Gastroesophageal sphincter (tissue), 4 donors: Measurements from ENCODE around the gene GRK1. TPM values are rescaled to one million over a fixed set of nuclear protein-coding genes. Genes with fewer than 3 reads are reported as not detected.

Source experiments
- ATAC-seq: fragments of 150-250 bp; one replicate; pipeline ENCODE4 v1.9.1; 2016; ENCODE audit warnings: mild to moderate bottlenecking, moderate library complexity
- H3K27ac ChIP-seq, 4 donors: fragments of 200-600 bp; sonication (generic) in 3 of 4; 1 replicate in 3 of 4; 2 replicates in 1 of 4; pipeline ENCODE4 v1.5.1; 2016 to 2019
- H3K27me3 ChIP-seq: fragments of 200-600 bp; sonication (generic); one replicate; pipeline ENCODE4 v1.5.1; 2019
- H3K36me3 ChIP-seq, 2 donors: fragments of 200-600 bp; sonication (generic); one replicate each; pipeline ENCODE4 v1.5.1; 2019; ENCODE audit warnings: control low read depth in 1 of 2
- H3K4me1 ChIP-seq, 3 donors: fragments of 200-600 bp; sonication (generic); 1 replicate in 2 of 3; 2 replicates in 1 of 3; pipeline ENCODE4 v1.5.1; 2016 to 2019; ENCODE audit warnings: control low read depth in 2 of 3
- H3K4me3 ChIP-seq, 2 donors: fragments of 200-600 bp; sonication (generic); one replicate each; pipeline ENCODE4 v1.5.1; 2019; ENCODE audit warnings: mild to moderate bottlenecking in 1 of 2, moderate library complexity in 1 of 2
- H3K9me3 ChIP-seq, 3 donors: fragments of 200-600 bp; sonication (generic); one replicate each; pipeline ENCODE4 v1.5.1; 2017 to 2019; ENCODE audit warnings: control low read depth in 2 of 3
- EP300 ChIP-seq: sonication (generic); formaldehyde crosslinking; IDR thresholded peaks from one replicate; pipeline ENCODE4 v1.6.1; 2017; ENCODE audit warnings: antibody characterized with exemption, mild to moderate bottlenecking
- POLR2A ChIP-seq, 2 donors: fragments of 450-650 bp; IDR thresholded peaks; one replicate each; pipeline ENCODE4 v1.6.1; 2017; ENCODE audit warnings: antibody characterized with exemption in 2 of 2, mild to moderate bottlenecking in 2 of 2, moderate library complexity in 1 of 2
- POLR2AphosphoS5 ChIP-seq: sonication (generic); formaldehyde crosslinking; IDR thresholded peaks from one replicate; pipeline ENCODE4 v1.6.1; 2017; ENCODE audit warnings: antibody characterized with exemption
- WGBS, 2 donors: methylation state at CpG; one replicate each; pipeline ENCODE4 v1.1.5; 2018; ENCODE audit warnings: low coverage in 1 of 2; 5-methylcytosine and 5-hydroxymethylcytosine counted together
- total RNA-seq, 4 donors: library from RNA; depleted of rRNA; stranded (reverse); fragments of >200 nt; gene quantifications; one replicate each; pipeline ENCODE4 v1.1.0, GENCODE V29; 2016
- TF ChIP-seq, protein P1 (sequence below), 4 experiments: fragments of 200-600 bp in 2 of 4; fragments of 450-650 bp in 2 of 4; sonication (generic) in 1 of 4; IDR thresholded peaks; one replicate each; pipeline ENCODE4 v1.5.1; 2017 to 2019; ENCODE audit warnings: antibody characterized with exemption in 4 of 4, mild to moderate bottlenecking in 2 of 4, moderate library complexity in 2 of 4

Gene GRK1
- total RNA-seq, 4 donors from 2014 or later = 0.15 TPM; not detected in 3

DNA sequence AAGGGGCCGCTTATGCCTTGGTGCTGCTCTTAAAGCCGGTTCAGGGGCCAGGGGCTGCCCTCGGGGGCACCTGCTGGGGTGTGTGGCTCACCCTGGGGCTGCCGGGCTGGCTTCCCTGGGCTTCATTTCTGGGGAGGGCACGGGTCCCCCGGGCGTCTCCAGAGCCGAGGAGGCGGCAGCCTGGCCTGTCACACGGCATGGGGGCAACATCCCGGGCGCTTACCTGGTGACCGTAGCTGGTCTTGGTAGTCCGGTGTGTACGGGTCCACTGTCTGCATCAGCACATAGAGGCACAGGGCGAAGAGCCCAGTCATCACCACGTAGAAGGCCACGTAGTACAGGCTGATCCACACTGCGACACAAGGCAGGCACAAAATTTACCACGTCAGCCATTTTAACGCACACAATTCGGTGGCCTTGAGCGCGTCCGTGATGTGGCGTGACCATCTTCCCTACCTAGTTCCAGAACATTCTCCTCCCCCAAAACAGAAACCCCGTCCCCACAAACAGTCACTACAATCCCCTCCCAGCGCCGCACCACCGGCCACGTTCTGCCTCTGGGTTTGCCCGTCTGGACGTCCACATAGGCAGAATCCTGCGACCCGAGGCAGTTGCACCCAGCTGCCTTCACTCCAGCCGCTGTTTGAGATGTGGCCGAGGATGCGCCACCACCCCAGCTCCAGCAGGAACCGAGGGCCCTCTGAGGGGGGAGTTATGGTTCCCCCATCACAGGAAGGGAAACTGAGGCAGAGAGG, 12.3 kb upstream of the GRK1 start:
- H3K27ac ChIP-seq = no peak overlapping the region
- no peak overlapping the region for H3K4me3 ChIP-seq
- H3K36me3 ChIP-seq = no peaks in the 10 kb centered on the region
- H3K27me3 ChIP-seq = no peaks in the 10 kb centered on the region
- WGBS, 2 donors = 67 to 91% methylated on average over 4 to 16 of the region's 39 CpGs
- H3K4me1 ChIP-seq = peaks cover 0 to 20% (median 0%) of the 10 kb centered on the region in 3 donors
- no peak for ATAC-seq
- TF ChIP-seq POLR2AphosphoS5 (no peak), EP300 (no peak), POLR2A (IDR thresholded peaks at IDR 0.05) (no peak)
- TF ChIP-seq, protein P1, sequence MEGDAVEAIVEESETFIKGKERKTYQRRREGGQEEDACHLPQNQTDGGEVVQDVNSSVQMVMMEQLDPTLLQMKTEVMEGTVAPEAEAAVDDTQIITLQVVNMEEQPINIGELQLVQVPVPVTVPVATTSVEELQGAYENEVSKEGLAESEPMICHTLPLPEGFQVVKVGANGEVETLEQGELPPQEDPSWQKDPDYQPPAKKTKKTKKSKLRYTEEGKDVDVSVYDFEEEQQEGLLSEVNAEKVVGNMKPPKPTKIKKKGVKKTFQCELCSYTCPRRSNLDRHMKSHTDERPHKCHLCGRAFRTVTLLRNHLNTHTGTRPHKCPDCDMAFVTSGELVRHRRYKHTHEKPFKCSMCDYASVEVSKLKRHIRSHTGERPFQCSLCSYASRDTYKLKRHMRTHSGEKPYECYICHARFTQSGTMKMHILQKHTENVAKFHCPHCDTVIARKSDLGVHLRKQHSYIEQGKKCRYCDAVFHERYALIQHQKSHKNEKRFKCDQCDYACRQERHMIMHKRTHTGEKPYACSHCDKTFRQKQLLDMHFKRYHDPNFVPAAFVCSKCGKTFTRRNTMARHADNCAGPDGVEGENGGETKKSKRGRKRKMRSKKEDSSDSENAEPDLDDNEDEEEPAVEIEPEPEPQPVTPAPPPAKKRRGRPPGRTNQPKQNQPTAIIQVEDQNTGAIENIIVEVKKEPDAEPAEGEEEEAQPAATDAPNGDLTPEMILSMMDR (IDR thresholded peaks at IDR 0.05) = no peak
- H3K9me3 ChIP-seq = no peaks in the 10 kb centered on the region

DNA sequence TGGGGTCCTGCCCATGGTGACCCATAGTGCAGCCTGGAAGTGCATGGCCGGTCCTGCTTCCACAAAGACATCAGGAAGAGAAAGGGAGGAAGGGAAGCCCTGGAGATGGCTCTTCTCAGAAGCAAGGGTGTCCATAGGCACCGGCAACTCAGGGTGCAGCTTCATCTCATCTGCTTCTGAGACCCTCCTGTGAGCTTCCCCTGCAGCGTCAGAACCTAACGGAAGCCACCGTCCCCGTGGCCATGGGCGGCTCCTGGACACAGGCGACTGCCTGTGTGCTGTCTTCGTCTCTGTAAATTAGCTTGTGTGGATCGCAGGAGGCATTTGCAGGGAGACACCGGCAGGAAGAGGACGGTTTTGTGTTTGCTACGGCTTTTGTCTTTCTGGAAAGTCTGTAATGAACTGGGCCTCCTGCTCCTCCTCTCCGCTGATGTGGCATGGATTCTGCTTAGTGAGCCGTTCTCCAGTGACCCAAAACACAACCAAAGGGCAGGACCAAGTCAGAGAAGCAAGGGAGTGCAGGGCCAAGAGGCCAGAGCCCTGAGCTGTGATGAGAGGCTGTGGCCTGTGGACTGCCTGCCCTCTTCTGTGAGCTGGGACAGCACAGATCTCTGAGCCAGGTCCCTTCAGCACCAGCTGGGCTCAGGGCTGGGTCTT, 11.5 kb upstream of the GRK1 start:
- Histone ChIP-seq H3K4me1 (peaks cover 0 to 17% (median 0%) of the 10 kb centered on the region in 3 donors), H3K27ac (no peak overlapping the region), H3K4me3 (no peak overlapping the region), H3K36me3 (no peaks in the 10 kb centered on the region), H3K9me3 (peaks cover 0 to under 1% (median 0%) of the 10 kb centered on the region in 3 donors), H3K27me3 (no peaks in the 10 kb centered on the region)
- TF ChIP-seq POLR2AphosphoS5 (no peak), POLR2A (IDR thresholded peaks at IDR 0.05) (no peak), EP300 (no peak)
- TF ChIP-seq, protein P1 (IDR thresholded peaks at IDR 0.05) = no peak
- no peak for ATAC-seq
- 92% methylated on average over 4 of the region's 15 CpGs; no CpG with 5 or more reads in 1 of the 2 donors for WGBS, 2 donors

DNA sequence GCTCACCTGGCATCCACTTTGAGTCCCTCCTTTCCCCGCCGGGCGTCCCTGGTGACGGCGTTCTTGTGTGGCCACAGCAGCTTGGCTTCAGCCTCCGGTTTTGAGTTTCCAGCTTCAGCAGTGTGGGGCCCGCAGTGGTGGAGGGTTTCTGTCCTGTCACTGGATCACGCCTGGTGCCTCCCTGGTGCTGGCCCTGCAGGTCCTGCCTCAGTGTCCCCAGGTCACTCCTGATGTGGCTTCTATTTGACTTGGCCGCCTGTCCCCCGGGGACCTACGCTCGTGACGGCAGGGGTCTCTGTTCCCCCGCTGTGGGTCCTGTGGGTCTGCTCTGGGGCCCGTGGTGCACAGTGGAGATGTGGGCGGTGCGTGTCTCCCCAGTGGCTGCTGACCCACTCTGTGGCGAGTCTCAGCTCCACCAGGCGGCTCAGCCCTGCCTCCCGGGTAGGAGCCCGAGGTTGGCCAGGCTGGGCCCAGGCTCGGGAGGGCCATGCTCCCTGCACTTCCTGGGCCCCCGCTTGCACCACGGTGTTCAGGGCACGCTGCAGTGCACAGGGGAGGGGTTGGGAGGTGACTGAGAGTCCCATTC, 10.9 kb upstream of the GRK1 start:
- no peak overlapping the region for H3K4me3 ChIP-seq
- no peak for TF ChIP-seq POLR2A (IDR thresholded peaks at IDR 0.05)
- TF ChIP-seq, protein P1 (IDR thresholded peaks at IDR 0.05) = no peak
- no peak for ATAC-seq
- H3K9me3 ChIP-seq = peaks cover 0 to 6% (median 0%) of the 10 kb centered on the region in 3 donors
- peaks cover 0 to 11% (median 0%) of the 10 kb centered on the region in 3 donors for H3K4me1 ChIP-seq
- no peak overlapping the region for H3K27ac ChIP-seq
- H3K27me3 ChIP-seq = no peaks in the 10 kb centered on the region
- no peaks in the 10 kb centered on the region for H3K36me3 ChIP-seq
- WGBS, 2 donors = 83% methylated on average over 7 of the region's 25 CpGs; no CpG with 5 or more reads in 1 of the 2 donors

DNA sequence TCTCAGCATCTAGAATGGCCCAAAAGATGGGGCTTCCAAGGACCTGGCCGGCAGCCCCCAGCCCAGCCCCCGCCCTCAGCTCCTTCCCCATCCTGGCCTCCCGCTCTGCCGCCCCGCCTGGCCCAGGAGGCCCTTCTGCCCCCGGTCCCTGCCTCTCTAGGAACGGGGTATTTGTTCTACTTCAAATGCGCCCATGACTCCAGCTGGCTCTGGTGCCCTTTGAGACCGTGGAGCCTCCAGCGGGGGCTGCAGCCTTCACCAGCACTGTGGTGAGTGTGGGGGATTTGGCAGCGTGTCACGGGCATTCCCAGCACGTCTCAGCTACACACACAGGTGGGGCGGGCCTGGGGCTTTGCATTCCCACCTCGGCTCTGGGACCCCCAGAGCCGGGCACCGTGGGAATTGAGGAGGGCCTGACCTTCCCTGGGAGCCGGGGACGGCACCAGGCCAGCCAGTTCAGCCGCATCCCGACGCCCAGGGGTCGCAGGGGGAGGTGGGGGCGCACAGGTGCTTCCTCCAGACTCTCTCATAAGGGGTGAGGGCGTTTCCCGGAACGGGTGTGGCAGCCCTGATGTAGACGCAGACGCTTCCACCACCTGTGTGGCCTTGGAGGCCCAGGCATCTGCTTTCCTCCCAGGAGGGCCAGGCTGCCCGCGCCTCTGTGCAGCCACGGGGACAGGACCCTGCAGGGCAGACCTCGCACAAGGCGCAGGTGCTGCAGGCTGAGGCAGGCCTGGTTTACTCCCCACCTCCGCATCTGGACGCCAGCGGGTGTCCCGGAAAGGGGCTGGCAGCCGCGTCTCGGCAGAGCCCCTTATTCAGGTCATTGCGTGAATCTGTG, 10.0 kb upstream of the GRK1 start:
- H3K27ac ChIP-seq = no peak overlapping the region
- no peak for TF ChIP-seq EP300
- no peak for TF ChIP-seq POLR2AphosphoS5
- TF ChIP-seq, protein P1 (IDR thresholded peaks at IDR 0.05) = no peak
- ATAC-seq = no peak
- peaks cover 0 to 1% (median 0%) of the 10 kb centered on the region in 3 donors for H3K4me1 ChIP-seq
- WGBS, 2 donors = 80 to 92% methylated on average over 2 to 5 of the region's 42 CpGs
- no peaks in the 10 kb centered on the region for H3K36me3 ChIP-seq
- H3K27me3 ChIP-seq = no peaks in the 10 kb centered on the region
- peaks cover 0 to 16% (median 0%) of the 10 kb centered on the region in 3 donors for H3K9me3 ChIP-seq
- no peak overlapping the region for H3K4me3 ChIP-seq
